Tibial nerve (tissue), 4 donors: Measurements from ENCODE around the gene ADRA2B.

Source experiments
- EP300 ChIP-seq, 2 donors: sonication (generic); formaldehyde crosslinking; IDR thresholded peaks; one replicate each; pipeline ENCODE4 v1.6.1; 2017; ENCODE audit warnings: antibody characterized with exemption in 2 of 2, mild to moderate bottlenecking in 1 of 2
- POLR2A ChIP-seq, 2 donors: fragments of 450-650 bp; IDR thresholded peaks; one replicate each; pipeline ENCODE4 v1.6.1; 2017; ENCODE audit warnings: antibody characterized with exemption in 2 of 2, mild to moderate bottlenecking in 2 of 2, moderate library complexity in 2 of 2
- TF ChIP-seq, protein P1 (sequence below), 5 experiments: fragments of 200-600 bp in 3 of 5; fragments of 450-650 bp in 2 of 5; sonication (generic) in 3 of 5; IDR thresholded peaks; one replicate each; pipeline ENCODE4 v1.5.1; 2016 to 2019; ENCODE audit warnings: antibody characterized with exemption in 5 of 5, mild to moderate bottlenecking in 3 of 5, moderate library complexity in 2 of 5

DNA sequence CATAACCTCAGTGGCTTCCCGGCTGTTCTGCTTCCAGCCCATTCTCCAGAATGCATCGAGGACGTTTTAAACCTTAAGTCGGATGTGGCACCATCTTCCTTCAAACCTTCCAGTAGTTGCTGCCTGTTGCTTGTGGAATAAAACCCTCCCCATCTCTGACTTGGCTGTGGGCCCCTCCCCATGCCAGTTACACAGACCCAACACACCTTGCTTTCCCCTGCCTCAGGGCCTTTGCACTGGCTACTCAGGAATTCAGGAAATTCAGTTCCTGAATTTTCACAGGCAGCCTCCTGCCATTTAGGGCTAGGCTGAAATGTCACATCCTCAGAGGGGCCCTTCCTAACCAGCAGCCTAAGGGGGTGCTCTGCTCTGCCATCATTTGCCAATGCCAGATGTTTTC, 5.0 kb upstream of the ADRA2B start:
- no peak for TF ChIP-seq EP300 (IDR thresholded peaks at IDR 0.05)
- no peak for TF ChIP-seq POLR2A (IDR thresholded peaks at IDR 0.05)
- TF ChIP-seq, protein P1, sequence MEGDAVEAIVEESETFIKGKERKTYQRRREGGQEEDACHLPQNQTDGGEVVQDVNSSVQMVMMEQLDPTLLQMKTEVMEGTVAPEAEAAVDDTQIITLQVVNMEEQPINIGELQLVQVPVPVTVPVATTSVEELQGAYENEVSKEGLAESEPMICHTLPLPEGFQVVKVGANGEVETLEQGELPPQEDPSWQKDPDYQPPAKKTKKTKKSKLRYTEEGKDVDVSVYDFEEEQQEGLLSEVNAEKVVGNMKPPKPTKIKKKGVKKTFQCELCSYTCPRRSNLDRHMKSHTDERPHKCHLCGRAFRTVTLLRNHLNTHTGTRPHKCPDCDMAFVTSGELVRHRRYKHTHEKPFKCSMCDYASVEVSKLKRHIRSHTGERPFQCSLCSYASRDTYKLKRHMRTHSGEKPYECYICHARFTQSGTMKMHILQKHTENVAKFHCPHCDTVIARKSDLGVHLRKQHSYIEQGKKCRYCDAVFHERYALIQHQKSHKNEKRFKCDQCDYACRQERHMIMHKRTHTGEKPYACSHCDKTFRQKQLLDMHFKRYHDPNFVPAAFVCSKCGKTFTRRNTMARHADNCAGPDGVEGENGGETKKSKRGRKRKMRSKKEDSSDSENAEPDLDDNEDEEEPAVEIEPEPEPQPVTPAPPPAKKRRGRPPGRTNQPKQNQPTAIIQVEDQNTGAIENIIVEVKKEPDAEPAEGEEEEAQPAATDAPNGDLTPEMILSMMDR (IDR thresholded peaks at IDR 0.05), result no peak
